H1 (cell line): Measurements from ENCODE around the gene OTUB1. TPM values are rescaled to one million over a fixed set of nuclear protein-coding genes. Genes with fewer than 3 reads are reported as not detected.

Experiments used
- CTCF ChIA-PET: fragments of 300-600 bp; sonication (Branson Sonifier 250); formaldehyde crosslinking; loops from one replicate; lab custom pipeline; 2021; ENCODE audit not compliant: partially characterized antibody; lab: Charles Lee
- POLR2A ChIA-PET: fragments of 300-600 bp; sonication (Branson Sonifier 250); formaldehyde crosslinking; loops from one replicate; lab custom pipeline; 2021; ENCODE audit warnings: inconsistent platforms; ENCODE audit not compliant: partially characterized antibody; lab: Charles Lee
- DNase-seq, 2 experiments: peaks; one replicate each; pipeline versions ENCODE4 v3.0.0 to v3.0.0-alpha.2; 2010 to 2022; ENCODE audit warnings: low spot score in 2 of 2, low read depth in 1 of 2, mixed read lengths in 1 of 2
- FAIRE-seq: peaks from 2 replicates; lab custom pipeline; 2011; peaks lifted over from hg19 to GRCh38; lab: Jason Lieb, UNC
- H2AFZ ChIP-seq: 2 replicates; pipeline ENCODE4 v1.8.1; 2012; ENCODE audit warnings: low read length, inconsistent platforms
- H2AK5ac ChIP-seq: 2 replicates; pipeline ENCODE4 v1.6.1; 2013; ENCODE audit warnings: low read depth, low read length
- H2BK120ac ChIP-seq: replicated peaks from 2 replicates; pipeline ENCODE3; 2013; ENCODE audit warnings: low read depth, low read length, inconsistent platforms
- H2BK12ac ChIP-seq: 2 replicates; pipeline ENCODE4 v1.6.1; 2013; ENCODE audit warnings: low read depth, low read length
- H2BK15ac ChIP-seq: 2 replicates; pipeline ENCODE4 v1.6.1; 2013; ENCODE audit warnings: low read length
- H2BK20ac ChIP-seq: 2 replicates; pipeline ENCODE4 v1.6.1; 2013; ENCODE audit warnings: low read length
- H2BK5ac ChIP-seq: 2 replicates; pipeline ENCODE4 v1.6.1; 2013; ENCODE audit warnings: low read depth, low read length
- H3K14ac ChIP-seq: 2 replicates; pipeline ENCODE4 v1.6.1; 2013; ENCODE audit warnings: inconsistent platforms; ENCODE audit not compliant: insufficient read length
- H3K18ac ChIP-seq: 2 replicates; pipeline ENCODE4 v1.6.1; 2013; ENCODE audit warnings: low read length; ENCODE audit errors: extremely low read depth
- H3K23ac ChIP-seq: 2 replicates; pipeline ENCODE4 v1.6.1; 2013; ENCODE audit warnings: inconsistent platforms; ENCODE audit not compliant: insufficient read length
- H3K23me2 ChIP-seq: 2 replicates; pipeline ENCODE4 v1.6.1; 2013; ENCODE audit warnings: low read depth, low read length
- H3K27ac ChIP-seq: 2 replicates; pipeline ENCODE4 v1.6.1; 2011; ENCODE audit warnings: low read depth, low read length, inconsistent platforms
- H3K27me3 ChIP-seq, 4 experiments: replicated peaks in 1 of 4; 1 replicate in 1 of 4; 2 replicates in 3 of 4; pipeline versions ENCODE4 v1.6.1 to v1.8.1; 2011 to 2013; ENCODE audit warnings: low read length in 3 of 4, mild to moderate bottlenecking in 3 of 4, inconsistent platforms in 2 of 4, mixed read lengths in 2 of 4, moderate library complexity in 1 of 4; ENCODE audit not compliant: control insufficient read depth in 3 of 4, insufficient read depth in 3 of 4; ENCODE audit errors: extremely low read depth in 1 of 4
- H3K36me3 ChIP-seq, 4 experiments: 2 replicates each; pipeline versions ENCODE4 v1.6.1 to v1.8.1; 2011 to 2013; ENCODE audit warnings: mild to moderate bottlenecking in 4 of 4, low read length in 3 of 4, moderate library complexity in 2 of 4, control low read depth in 1 of 4, inconsistent platforms in 1 of 4; ENCODE audit not compliant: insufficient read depth in 4 of 4, control insufficient read depth in 2 of 4
- H3K4ac ChIP-seq: replicated peaks from 2 replicates; pipeline ENCODE3; 2013; ENCODE audit warnings: low read length, low read depth, mixed read lengths, inconsistent platforms; ENCODE audit not compliant: insufficient read length
- H3K4me1 ChIP-seq, 4 experiments: replicated peaks in 1 of 4; 1 replicate in 1 of 4; 2 replicates in 3 of 4; pipeline versions ENCODE4 v1.6.1 to v1.8.1; 2011 to 2013; ENCODE audit warnings: low read length in 3 of 4, inconsistent platforms in 2 of 4, mixed read lengths in 1 of 4; ENCODE audit not compliant: insufficient read depth in 4 of 4, control insufficient read depth in 3 of 4
- H3K4me2 ChIP-seq, 2 experiments: 2 replicates each; pipeline versions ENCODE4 v1.6.1 to v1.8.1; 2011 to 2013; ENCODE audit warnings: low read depth in 2 of 2, low read length in 2 of 2, control low read depth in 1 of 2, inconsistent platforms in 1 of 2, mild to moderate bottlenecking in 1 of 2; ENCODE audit not compliant: insufficient read depth in 1 of 2
- H3K4me3 ChIP-seq, 4 experiments: fragments of 200-600, 300-600 bp in 1 of 4; sonication (generic), shearing (Covaris generic), sonication (Bioruptor Twin) in 1 of 4; 2 replicates each; pipeline versions ENCODE4 v1.5.1 to v1.8.1; 2011 to 2016; ENCODE audit warnings: low read length in 4 of 4, low read depth in 3 of 4, control low read depth in 2 of 4, inconsistent platforms in 2 of 4, mild to moderate bottlenecking in 2 of 4, mixed read lengths in 1 of 4, moderate library complexity in 1 of 4; ENCODE audit not compliant: insufficient read depth in 2 of 4; ENCODE audit errors: extremely low read depth in 1 of 4
- H3K56ac ChIP-seq: replicated peaks from 2 replicates; pipeline ENCODE3; 2013; ENCODE audit warnings: low read depth, mild to moderate bottlenecking, mixed read lengths, low read length, inconsistent platforms; ENCODE audit not compliant: insufficient read length
- H3K79me1 ChIP-seq: 2 replicates; pipeline ENCODE4 v1.6.1; 2013; ENCODE audit warnings: low read depth, low read length, control low read depth
- H3K79me2 ChIP-seq, 2 experiments: 2 replicates each; pipeline versions ENCODE4 v1.6.1 to v1.8.1; 2012 to 2013; ENCODE audit warnings: low read length in 2 of 2, mild to moderate bottlenecking in 2 of 2, inconsistent platforms in 1 of 2; ENCODE audit not compliant: insufficient read depth in 2 of 2, control insufficient read depth in 1 of 2
- H3K9ac ChIP-seq, 4 experiments: replicated peaks in 1 of 4; 1 replicate in 1 of 4; 2 replicates in 3 of 4; pipeline versions ENCODE4 v1.6.1 to v1.8.1; 2011 to 2013; ENCODE audit warnings: low read depth in 3 of 4, low read length in 3 of 4, control low read depth in 2 of 4, mild to moderate bottlenecking in 2 of 4, moderate library complexity in 2 of 4, inconsistent platforms in 1 of 4; ENCODE audit errors: extremely low read depth in 1 of 4
- H3K9me3 ChIP-seq, 2 experiments: 2 replicates each; pipeline versions ENCODE4 v1.6.1 to v1.8.1; 2012 to 2013; ENCODE audit warnings: mild to moderate bottlenecking in 2 of 2, moderate library complexity in 2 of 2, control low read depth in 1 of 2, inconsistent platforms in 1 of 2, low read depth in 1 of 2, low read length in 1 of 2, mixed read lengths in 1 of 2; ENCODE audit not compliant: insufficient read depth in 2 of 2
- H4K20me1 ChIP-seq, 2 experiments: replicated peaks in 1 of 2; 2 replicates each; pipeline versions ENCODE3 to v1.8.1; 2011 to 2013; ENCODE audit warnings: inconsistent platforms in 2 of 2, low read length in 2 of 2, mild to moderate bottlenecking in 1 of 2; ENCODE audit not compliant: insufficient read depth in 2 of 2, control insufficient read depth in 1 of 2
- H4K5ac ChIP-seq: 2 replicates; pipeline ENCODE4 v1.6.1; 2013; ENCODE audit warnings: low read length, low read depth, mixed read lengths, inconsistent platforms; ENCODE audit not compliant: insufficient read length
- H4K8ac ChIP-seq: 2 replicates; pipeline ENCODE4 v1.8.0; 2013; ENCODE audit warnings: mild to moderate bottlenecking, moderate library complexity, low read length, inconsistent platforms; ENCODE audit not compliant: insufficient read depth; ENCODE audit errors: extremely low read depth
- H4K91ac ChIP-seq: replicated peaks from 2 replicates; pipeline ENCODE3; 2013; ENCODE audit warnings: low read length, mixed read lengths, inconsistent platforms; ENCODE audit not compliant: insufficient read length
- RFX5 ChIP-seq: IDR thresholded peaks from 2 replicates; pipeline ENCODE4 v1.6.1; 2011; ENCODE audit warnings: low read depth, low read length, improper control_type of control experiment, borderline replicate concordance
- WGBS, 2 experiments: shearing (Covaris generic) in 1 of 2; methylation state at CpG; one replicate each; pipeline versions ENCODE4 v1.1.6 to v1.1.7; 2013 to 2015; ENCODE audit warnings: low lambda C conversion rate in 2 of 2, mixed read lengths in 2 of 2, inconsistent platforms in 1 of 2, low coverage in 1 of 2, missing lambda C conversion rate in 1 of 2; ENCODE audit not compliant: insufficient replicate concordance in 2 of 2, insufficient coverage in 1 of 2, insufficient read length in 1 of 2; ENCODE audit errors: extremely low coverage in 1 of 2, missing lambda C conversion rate in 1 of 2; 5-methylcytosine and 5-hydroxymethylcytosine counted together
- polyA plus RNA-seq, 7 experiments: library from polyadenylated mRNA; depleted of rRNA in 3 of 7; stranded (reverse) in 5 of 7; unstranded in 2 of 7; fragments of >200 nt in 5 of 7; fragments of 200-250 nt in 2 of 7; gene quantifications; 1 replicate in 5 of 7; 2 replicates in 1 of 7; 4 replicates in 1 of 7; pipeline versions ENCODE4 v1.2.1 to v1.2.3, GENCODE V29; 2011 to 2013; ENCODE audit warnings: missing spikeins in 2 of 7, mixed read lengths in 2 of 7
- total RNA-seq: library from RNA; stranded (reverse); fragmentation: NEBNext Ultra II Directional; extraction: Animal tissue kit (Norgen Biotek cat#: 25700); gene quantifications from 2 replicates; pipeline ENCODE4 v1.2.1, GENCODE V29; 2021

The OTUB1 gene
- total and polyA plus RNA-seq, 2 of the 8 experiments (the other 6 are each of a cell fraction or from before 2014, with no cell fraction given) = 110 to 274 TPM

DNA sequence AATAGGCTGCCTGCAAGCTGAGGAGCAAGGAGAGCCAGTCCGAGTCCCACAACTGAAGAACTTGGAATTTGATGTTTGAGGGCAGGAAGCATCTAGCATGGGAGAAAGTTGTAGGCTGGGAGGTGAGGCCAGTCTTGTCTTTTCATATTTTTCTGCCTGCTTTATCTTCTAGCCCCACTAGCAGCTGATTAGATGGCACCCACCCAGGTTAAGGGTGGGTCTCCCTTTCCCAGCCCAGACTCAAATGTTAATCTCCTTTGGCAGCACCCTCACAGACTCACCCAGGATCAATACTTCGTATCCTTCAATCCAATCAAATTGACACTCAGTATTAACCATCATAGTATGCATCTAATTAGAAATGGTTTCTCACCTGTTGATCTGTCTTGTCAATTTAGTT, 16.8 kb upstream of the OTUB1 start:
- Histone ChIP-seq H3K23me2 (no peaks in the 10 kb centered on the region), H2BK15ac (no peak overlapping the region), H2BK12ac (no peak overlapping the region), H2BK5ac (no peak overlapping the region), H3K4me2 (no peak overlapping the region), H3K14ac (no peak overlapping the region), H3K36me3 (no peaks in the 10 kb centered on the region), H4K91ac (no peak overlapping the region), H3K4me3 (no peak overlapping the region), H2BK120ac (no peak overlapping the region), H4K5ac (no peak overlapping the region), H3K27ac (no peak overlapping the region), H3K4me1 (no peaks in the 10 kb centered on the region), H2AK5ac (no peak overlapping the region), H2BK20ac (no peak overlapping the region), H3K79me1 (no peaks in the 10 kb centered on the region), H3K18ac (no peak overlapping the region), H4K8ac (no peak overlapping the region), H3K23ac (no peak overlapping the region), H4K20me1 (no peaks in the 10 kb centered on the region), H3K27me3 (peaks cover 0 to 17% (median 2%) of the 10 kb centered on the region in 4 experiments; a peak in 4 of 7 replicates), H3K4ac (no peak overlapping the region), H2AFZ (no peak overlapping the region), H3K9me3 (no peaks in the 10 kb centered on the region), H3K9ac (no peak overlapping the region), H3K79me2 (no peaks in the 10 kb centered on the region), H3K56ac (no peak overlapping the region)
- POLR2A ChIA-PET = interaction anchor here (1.0 to 1.6 kb wide), 2 partner anchors 9 to 52 kb away, joined by 3 to 9 read pairs; partner anchors contain the start of gene RCOR2
- no peak for FAIRE-seq
- DNase-seq = no peak
- TF ChIP-seq RFX5 = no peak
- WGBS, 2 experiments = 85% methylated on average over 2 of the region's 2 CpGs; no CpG with 5 or more reads in 1 of the 2 experiments
- CTCF ChIA-PET = interaction anchor here (0.6 to 2.2 kb wide), 3 partner anchors 11 to 949 kb away, joined by 3 to 8 read pairs (median 3); no protein-coding TSS in a partner anchor
